ENCODE data around the gene PARM1. TPM values are rescaled to one million over a fixed set of nuclear protein-coding genes. Genes with fewer than 3 reads are reported as not detected.

The PARM1 gene
- total and polyA plus RNA-seq, 8 donors, result 1.8 to 24.6 (median 8.4) TPM

GRCh38 chr4:74904509-74905065 lies 28.3 kb upstream of the PARM1 start:
- H3K36me3 ChIP-seq, result no peaks in the 10 kb centered on the region
- WGBS, 5 donors, result 55 to 70% (median 64%) methylated on average over 3 of the region's 3 CpGs
- H3K4me3 ChIP-seq, result no peak overlapping the region
- no peaks in the 10 kb centered on the region for H3K4me1 ChIP-seq
- no peaks in the 10 kb centered on the region for H3K27me3 ChIP-seq
- TF ChIP-seq EP300 (IDR thresholded peaks at IDR 0.05), result no peak
- no peak for TF ChIP-seq POLR2A (IDR thresholded peaks at IDR 0.05)
- no peak for TF ChIP-seq POLR2AphosphoS5 (IDR thresholded peaks at IDR 0.05)
- TF ChIP-seq, protein P1, sequence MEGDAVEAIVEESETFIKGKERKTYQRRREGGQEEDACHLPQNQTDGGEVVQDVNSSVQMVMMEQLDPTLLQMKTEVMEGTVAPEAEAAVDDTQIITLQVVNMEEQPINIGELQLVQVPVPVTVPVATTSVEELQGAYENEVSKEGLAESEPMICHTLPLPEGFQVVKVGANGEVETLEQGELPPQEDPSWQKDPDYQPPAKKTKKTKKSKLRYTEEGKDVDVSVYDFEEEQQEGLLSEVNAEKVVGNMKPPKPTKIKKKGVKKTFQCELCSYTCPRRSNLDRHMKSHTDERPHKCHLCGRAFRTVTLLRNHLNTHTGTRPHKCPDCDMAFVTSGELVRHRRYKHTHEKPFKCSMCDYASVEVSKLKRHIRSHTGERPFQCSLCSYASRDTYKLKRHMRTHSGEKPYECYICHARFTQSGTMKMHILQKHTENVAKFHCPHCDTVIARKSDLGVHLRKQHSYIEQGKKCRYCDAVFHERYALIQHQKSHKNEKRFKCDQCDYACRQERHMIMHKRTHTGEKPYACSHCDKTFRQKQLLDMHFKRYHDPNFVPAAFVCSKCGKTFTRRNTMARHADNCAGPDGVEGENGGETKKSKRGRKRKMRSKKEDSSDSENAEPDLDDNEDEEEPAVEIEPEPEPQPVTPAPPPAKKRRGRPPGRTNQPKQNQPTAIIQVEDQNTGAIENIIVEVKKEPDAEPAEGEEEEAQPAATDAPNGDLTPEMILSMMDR (IDR thresholded peaks at IDR 0.05), result no peak
- DNase-seq, result no peak
- no peak overlapping the region for H3K27ac ChIP-seq
- H3K9me3 ChIP-seq, result no peaks in the 10 kb centered on the region
- intact Hi-C loops (cut with DNase I; ENCODE audit: low total_unique reads), result no loop called here

- no peaks in the 10 kb centered on the region for H3K9me3 ChIP-seq
- H3K4me3 ChIP-seq, result no peak overlapping the region
- no peaks in the 10 kb centered on the region for H3K36me3 ChIP-seq
- no peaks in the 10 kb centered on the region for H3K27me3 ChIP-seq
- intact Hi-C loops (cut with DNase I; ENCODE audit: low total_unique reads), result no loop called here
- no peak overlapping the region for H3K27ac ChIP-seq
- DNase-seq, result no peak
- no peaks in the 10 kb centered on the region for H3K4me1 ChIP-seq
- TF ChIP-seq POLR2A (IDR thresholded peaks at IDR 0.05) (no peak), POLR2AphosphoS5 (IDR thresholded peaks at IDR 0.05) (no peak), EP300 (IDR thresholded peaks at IDR 0.05) (no peak)
- TF ChIP-seq, protein P1 (IDR thresholded peaks at IDR 0.05), result no peak
- 76 to 89% (median 80%) methylated on average over 2 of the region's 2 CpGs for WGBS, 5 donors
Observed at GRCh38 chr4:74906771-74907170, 26.1 kb upstream of the PARM1 start.

GRCh38 chr4:74919783-74920182 lies 13.1 kb upstream of the PARM1 start:
- TF ChIP-seq POLR2A (IDR thresholded peaks at IDR 0.05) (no peak), EP300 (IDR thresholded peaks at IDR 0.05) (no peak), POLR2AphosphoS5 (IDR thresholded peaks at IDR 0.05) (no peak)
- TF ChIP-seq, protein P1 (IDR thresholded peaks at IDR 0.05), result no peak
- H3K9me3 ChIP-seq, result no peaks in the 10 kb centered on the region
- no peaks in the 10 kb centered on the region for H3K4me1 ChIP-seq
- no peak overlapping the region for H3K4me3 ChIP-seq
- no peak overlapping the region for H3K27ac ChIP-seq
- H3K36me3 ChIP-seq, result no peaks in the 10 kb centered on the region
- DNase-seq, result no peak
- H3K27me3 ChIP-seq, result peaks cover 0 to 6% (median 0%) of the 10 kb centered on the region in 3 donors
- intact Hi-C loops (cut with DNase I; ENCODE audit: low total_unique reads), result no loop called here
- WGBS, 5 donors, result 74 to 89% (median 88%) methylated on average over 6 of the region's 6 CpGs

DNA sequence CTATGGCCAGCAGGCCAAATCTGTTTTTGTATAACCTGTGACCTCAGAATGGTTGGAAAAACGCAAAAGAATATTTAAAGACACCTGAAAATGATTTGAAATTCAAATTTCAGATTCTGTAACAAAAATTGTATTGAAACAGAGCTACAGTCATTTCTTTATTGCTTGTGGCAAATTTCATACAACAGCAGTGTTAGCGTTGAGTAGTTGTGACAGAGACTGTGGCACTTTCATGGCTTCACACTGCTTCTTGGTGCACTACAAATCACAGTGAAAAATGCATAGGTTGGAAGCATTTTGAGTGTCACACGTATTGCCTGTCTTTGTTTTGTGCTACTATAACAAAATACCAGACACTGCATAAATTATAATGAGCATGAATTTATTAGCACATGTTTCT lies 12.2 kb upstream of the PARM1 start:
- no peak overlapping the region for H3K27ac ChIP-seq
- intact Hi-C loops (cut with DNase I; ENCODE audit: low total_unique reads), result no loop called here
- peaks cover 0 to 5% (median 0%) of the 10 kb centered on the region in 3 donors for H3K27me3 ChIP-seq
- no peaks in the 10 kb centered on the region for H3K9me3 ChIP-seq
- no peaks in the 10 kb centered on the region for H3K36me3 ChIP-seq
- no peak for DNase-seq
- 63 to 74% (median 72%) methylated on average over 3 of the region's 3 CpGs for WGBS, 5 donors
- no peaks in the 10 kb centered on the region for H3K4me1 ChIP-seq
- no peak overlapping the region for H3K4me3 ChIP-seq
- TF ChIP-seq, protein P1 (IDR thresholded peaks at IDR 0.05), result no peak
- no peak for TF ChIP-seq EP300 (IDR thresholded peaks at IDR 0.05)
- no peak for TF ChIP-seq POLR2A (IDR thresholded peaks at IDR 0.05)
- no peak for TF ChIP-seq POLR2AphosphoS5 (IDR thresholded peaks at IDR 0.05)
